GM18868 (cell line): ENCODE measurements around the gene PROCA1.

Experiments used
- ATAC-seq: cut with Tn5 transposase; IDR thresholded peaks from one replicate; pipeline ENCODE4 v1.9.1; 2021; ENCODE audit warnings: mild to moderate bottlenecking, moderate library complexity; ENCODE audit not compliant: unreplicated experiment

Gene PROCA1

DNA sequence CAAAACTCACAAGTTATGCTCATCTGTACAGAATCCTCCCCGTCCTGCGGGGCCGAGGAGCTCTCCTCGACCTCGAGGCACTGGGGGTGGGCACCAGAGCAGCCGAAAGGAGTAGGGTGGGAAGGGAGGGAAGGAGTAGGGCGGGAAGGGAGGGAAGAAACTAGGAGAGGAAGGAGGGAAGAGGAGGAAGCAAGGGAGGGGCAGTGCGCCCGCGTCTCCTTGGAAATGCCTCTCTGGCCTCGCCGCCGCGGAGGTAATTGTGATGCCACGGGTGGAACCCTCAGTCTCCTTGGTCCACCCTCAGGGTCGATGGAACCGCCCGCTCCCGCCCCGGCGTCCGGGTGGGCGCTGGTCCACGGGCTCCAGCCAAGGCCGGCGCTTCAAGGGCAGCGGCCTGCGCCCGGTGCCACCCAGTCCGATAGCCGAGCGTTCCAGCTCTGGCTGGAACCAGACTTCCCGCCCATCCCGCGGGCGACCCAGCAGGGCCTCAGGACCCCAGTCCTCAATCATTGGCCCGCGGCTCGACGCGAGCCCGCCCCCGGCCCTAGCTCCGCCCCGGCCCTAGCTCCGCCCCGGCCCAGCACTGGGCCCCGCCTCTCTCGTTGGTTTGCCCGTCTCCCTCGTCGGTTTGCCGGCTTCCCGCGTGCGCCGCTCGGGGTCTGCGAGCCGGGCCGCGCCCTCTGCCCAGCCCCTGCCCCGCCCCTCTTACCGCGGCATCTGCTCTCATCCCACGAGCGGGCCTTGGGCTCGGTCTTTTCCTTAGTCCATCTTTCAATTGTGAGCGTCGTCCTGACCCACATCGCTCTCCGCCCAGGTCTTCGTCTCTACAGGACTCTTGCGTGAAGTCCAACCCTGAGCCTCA is 596 bp downstream of the PROCA1 start:
- ATAC-seq = peak; percentile 85

DNA sequence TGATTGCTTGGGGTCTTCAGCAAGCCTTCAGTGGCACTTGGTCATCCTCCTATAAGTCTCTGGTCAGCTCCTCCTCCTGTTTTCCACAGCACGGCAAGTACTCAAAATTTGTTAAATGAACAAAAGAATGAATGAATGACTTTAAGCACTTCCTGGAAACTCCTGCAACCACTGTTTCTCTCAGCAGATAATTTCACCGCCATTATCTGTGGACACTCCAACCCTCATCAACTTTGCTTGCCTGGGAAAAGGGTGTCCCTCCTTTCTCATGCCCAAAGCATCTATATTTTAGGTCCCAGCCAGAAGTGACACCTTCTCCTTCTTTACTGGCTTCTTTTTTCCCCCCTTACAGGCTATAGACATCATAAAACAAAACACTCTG is 4.4 kb downstream of the PROCA1 start:
- ATAC-seq = no peak

DNA sequence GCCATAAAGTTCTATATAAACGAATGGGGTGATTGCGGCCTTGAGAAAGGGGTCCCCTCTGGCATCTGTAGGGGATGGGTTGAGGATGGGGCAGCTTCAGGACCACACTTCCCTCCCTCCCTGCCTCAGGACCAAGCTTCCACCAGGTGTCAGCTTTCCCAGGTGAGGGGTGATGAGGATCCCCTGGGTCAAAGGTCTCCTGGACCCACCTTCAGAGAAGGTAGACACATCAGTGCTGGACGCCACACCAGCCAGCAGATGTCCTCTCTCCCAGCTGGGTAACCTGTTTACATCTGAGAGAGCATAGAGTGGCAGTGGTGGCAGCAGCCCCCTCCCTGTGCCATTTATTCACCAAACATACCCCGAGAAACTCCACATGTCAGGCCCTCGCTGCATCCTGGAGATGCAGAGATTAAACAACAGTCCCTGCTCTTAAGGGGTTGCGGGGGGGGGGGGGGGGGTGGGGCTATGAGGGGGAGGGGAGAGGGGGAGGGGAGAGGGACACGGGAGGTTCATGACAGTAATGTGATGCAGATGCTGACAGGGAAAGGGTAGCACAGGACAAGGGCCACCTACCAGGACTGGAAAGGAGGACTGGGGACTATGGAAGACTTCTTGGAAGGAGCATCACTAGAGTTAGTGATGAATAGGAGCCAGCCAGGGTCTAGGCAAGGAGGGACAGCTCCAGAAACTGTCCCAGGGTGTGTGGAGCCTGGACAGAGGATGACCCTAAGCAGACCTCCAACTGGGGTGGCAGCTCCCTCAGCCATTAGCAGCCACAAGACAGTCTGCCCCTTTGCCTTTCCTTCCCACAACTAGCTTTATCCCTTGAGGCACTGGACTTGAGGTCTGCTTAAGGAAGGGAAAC is 5.0 kb downstream of the PROCA1 start:
- no peak for ATAC-seq

DNA sequence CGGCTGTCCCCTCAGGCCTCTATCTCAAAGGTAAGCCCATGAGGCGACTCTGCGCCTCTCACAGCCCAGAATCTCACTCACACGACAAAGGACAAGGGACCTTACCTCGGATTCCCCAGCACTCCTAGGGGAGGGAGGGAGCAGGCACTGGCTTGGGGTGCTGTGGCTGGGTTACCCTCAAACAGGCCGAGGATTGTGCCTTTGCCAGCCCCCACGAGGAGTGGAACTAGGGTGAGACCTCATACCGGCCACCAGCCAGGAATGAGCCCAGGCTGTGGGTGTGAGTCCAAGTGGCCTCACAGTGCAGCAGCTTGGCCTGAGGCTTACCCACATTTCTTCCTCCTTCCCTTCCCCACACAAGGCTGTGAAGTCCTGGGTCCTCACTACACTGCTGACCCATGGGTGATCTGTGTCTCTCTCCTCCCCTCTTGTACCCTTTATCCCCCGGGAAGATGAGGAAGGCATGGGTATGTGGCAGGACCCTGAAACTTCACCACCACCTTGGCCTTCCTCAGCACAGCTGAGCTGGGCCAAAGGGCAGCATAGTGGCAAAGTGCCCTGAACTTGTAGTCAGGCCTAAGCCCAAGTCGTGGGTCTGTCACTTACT is 5.9 kb downstream of the PROCA1 start:
- ATAC-seq = no peak

DNA sequence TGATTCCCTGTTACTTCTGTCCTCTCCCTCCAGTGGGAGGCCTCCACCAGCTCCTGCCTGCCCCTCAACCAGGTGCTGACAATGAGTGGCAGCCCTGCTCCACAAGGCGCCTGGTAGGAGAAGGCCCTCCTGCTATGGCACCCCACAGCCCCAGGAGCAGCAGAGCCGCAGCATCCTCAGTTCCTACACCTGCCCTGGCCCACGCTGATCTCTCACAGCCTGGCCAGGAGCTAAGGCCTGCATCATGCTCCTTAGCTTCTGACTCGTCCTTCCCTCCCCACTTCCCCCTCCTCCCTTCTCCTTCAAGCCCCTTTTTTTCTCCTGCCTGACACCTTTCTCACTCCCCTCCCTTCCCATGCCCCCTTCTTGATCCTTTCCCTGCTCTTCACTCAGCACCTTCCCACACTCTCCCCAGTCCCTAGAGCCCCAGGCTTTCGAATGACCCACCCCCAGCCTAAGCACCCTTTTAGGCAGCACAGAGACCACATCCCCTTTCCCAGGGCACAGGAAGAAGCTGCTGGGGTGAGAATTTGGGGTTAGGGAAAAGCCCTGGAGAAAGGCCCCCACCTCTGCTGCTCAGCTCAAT is 6.5 kb downstream of the PROCA1 start:
- ATAC-seq = no peak

DNA sequence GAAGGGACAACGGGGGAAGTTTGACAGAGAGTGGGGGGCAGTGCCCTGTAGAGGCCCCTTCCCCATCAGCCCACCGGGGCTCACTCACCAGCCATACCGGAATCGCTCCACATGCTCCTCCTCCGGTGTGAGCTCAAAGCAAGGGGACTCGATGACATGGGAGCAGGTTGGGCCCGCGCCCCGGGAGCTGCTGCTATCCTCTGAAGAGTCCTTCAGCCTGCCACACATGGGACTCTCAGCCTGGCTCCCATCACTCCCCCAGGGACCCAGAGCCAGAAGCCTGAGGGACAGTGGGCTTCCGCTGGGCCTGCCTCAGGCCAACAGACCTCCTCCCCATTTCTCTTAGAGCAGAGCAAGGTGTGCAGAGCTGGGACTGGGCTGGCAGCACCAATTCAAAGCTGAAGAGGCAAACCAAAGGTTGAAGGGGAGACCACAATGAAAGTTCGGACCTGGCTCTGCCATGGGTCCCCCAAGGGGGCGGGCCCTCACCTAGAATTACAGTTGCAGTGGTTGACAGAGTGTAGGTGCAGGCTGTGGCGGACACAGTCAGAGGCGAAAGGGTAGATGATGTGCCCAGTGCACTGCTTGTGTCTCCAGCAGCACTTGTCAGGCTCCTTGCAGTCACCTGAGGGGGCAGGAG is 7.3 kb downstream of the PROCA1 start:
- ATAC-seq = no peak

DNA sequence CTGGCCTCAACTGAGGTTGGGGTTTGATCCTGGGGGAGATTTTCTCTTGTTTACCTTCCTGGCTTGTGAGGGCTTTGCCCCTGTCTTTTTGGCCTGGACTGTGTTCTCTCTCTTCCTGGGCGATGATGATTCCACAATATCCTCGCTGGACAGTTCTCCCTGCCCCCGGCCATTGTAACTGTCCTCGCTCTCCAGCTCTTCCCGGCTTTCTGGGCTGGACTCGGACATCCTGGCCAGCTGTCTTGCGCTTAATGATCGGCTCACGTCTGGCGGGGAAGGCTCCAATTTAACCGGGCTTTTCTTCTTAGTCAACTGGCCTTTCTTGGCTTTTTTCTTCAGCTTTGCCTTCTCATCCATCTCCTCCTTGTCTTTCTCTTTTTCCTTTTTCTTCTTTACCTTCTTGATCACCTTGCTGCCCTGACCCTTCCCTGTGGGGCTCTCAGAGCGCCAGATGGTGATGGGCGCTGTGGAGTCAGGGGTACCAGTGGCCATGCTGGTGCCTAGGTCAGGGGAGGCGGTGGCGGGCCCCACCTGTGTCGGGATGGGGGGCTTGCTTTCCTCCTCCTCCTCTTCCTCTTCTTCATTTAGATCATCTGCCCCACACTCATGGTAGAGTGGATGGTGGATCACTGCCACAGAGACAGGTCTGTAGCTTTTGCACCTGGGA is 8.0 kb downstream of the PROCA1 start:
- no peak for ATAC-seq

DNA sequence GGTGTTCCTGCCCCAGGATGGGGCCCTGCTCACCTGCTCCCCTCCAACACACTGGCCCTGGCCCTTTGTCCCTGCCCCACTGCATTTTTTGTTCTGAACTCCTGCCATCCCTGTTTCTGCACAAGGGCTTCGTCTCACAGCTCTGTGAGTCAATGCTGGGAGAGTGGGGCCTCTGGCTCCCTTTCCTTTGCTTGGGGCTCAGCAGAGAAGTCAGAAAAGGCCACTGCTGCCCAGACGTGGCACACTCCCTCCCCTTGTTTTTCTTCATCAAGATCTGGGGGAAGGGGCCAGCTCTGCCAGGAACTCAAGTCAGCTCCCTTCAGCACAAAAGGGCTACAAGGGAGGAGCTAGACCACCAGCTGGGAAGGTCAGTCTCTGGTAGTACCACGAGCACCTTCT is 8.9 kb downstream of the PROCA1 start:
- ATAC-seq = no peak

DNA sequence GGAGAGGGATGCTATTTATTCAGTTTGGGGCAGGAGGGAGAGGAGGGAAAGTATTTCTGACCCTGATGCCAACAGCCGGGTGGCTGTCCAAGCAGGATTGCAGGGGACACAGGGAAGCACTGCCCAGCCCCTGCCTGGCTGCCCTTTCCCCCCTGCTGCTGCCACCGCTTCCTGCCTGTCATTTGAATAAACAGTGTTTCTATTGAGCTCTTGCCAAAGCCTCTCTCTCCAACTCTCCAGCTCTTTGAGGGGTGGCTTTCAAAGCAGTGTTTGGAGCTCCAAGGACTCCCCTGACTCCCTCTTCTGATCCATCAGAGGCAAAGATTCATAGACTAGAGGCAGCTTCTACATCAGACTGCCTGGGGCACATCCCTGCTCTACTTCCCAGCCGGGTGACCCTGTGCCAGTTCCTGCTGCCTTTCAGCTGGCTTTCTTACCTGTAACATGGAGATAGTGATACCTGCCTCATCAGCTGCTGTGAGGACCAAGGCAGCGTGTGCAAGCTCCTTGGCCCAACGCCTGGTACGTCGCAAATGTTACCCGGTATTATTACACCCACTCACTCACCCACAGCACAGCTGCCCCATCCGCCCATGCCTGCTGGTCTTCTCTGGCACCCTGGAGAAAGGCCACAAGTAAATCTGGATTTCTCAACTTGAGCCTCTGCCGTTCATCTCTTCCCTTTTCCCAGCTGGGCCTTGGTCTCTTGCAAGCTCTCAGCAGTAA is 9.5 kb downstream of the PROCA1 start:
- no peak for ATAC-seq

DNA sequence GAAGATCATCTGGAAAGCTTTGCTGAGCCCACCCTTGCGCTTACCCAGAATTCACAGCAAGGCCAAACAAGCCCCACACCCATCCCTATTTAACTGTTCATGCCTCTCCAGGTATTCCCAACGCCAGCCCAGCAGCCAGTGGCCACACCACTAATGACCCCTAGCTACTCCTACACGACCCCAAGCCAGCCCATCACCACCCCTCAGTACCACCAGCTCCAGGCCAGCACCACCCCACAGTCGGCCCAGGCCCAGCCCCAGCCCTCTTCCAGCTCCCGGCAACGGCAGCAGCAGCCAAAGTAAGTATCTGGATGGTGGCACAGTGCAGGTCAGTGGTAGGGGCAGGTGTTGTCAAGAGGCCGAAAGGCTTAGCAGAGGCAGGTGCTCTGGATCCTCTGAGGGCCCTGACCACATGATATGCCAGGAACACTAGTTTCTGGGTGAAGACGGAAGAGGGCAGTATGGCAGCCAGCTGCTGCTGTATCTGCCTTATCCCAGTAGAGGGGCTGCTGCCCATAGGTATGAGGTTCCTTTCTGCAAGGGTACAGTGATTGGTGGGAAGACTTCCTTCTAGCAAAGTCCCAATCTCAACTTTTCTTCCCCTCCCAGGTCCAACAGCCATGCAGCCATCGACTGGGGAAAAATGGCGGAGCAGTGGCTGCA is 10.7 kb downstream of the PROCA1 start:
- ATAC-seq = no peak

DNA sequence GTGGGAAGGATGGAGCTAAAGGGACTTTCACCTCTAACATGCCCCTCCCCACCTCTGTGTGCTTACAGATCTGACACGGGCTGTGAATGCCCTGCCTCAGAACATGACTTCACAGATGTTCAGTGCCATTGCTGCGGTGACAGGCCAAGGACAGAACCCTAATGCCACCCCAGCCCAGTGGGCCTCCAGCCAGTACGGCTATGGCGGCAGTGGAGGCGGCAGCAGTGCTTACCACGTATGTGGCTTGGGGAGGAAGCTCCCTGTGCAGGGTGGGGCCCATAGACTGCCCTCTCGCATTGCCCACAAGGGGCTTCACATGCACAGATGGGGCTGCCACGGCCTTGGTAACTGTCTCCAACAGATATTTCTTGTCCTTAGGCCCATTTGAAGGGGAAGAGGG is 11.4 kb downstream of the PROCA1 start:
- no peak for ATAC-seq

DNA sequence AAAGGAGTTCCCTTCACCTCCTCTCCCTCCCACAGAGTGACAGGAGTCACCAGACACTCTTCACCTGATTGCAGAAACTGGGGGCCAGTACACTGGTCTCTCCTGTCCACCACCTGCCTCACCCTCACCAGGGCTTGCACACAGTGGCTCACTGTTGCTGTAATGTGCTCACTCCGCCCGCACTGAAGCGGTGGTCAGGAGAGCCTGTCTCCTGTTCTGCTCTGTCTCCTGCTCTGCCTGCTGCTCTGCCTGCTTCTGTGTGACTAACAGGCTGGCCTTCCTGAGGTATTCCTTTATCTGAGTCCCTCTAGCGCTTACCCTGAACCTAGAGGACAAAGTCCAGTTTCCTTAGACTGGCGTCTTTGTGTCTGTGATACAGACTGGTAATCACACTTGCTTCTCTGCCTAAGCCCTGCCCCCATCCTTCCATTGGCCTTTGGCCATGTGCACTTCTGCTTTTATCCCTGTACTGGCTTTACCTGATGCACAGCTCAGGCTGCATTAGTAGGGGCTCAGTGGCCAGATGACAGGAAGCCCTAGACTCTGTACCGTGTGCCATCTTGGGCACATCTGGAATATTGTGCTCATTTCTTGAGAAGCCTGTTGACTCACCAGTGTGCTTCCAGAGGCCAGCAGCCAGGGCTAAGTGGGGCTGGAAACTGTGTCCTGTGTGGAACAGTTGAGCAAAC is 13.3 kb downstream of the PROCA1 start:
- no peak for ATAC-seq

DNA sequence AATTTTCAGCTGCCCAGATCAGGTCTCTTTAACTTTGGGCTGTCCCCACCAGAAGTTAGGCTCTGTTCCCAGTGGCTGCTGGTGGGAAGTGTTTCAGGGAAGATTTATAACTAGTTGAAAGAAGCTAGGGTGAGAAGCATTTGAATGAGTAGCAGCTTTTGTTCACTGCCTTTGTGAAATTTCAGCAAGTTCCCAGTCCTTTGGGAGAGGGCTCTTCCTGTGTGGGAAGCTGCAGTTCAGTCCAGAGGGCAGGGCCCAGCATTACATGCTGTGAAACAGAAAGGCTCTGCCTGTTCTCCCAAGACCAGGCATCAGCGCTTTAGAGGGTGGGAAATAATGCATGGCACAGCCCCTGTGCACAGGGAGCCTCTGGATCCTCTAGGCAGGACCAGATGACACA is 17.8 kb downstream of the PROCA1 start:
- no peak for ATAC-seq

DNA sequence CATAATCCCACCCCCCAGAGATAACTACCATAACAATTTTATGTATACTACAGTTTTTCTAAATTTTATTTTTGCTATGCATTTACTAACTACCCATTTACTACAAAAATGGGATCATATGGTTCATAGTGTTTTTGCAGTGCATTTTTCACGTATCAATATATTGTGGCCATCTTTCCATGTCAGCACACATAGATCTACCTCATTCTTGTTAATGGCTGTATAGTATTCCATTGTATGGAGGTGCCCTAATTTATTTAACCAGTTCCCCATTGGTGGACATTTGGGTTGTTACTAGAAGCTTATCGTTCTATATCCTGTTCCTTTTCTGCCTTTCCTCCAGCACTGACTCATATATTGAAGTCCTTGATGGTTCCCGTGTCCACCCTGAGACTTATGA is 22.7 kb downstream of the PROCA1 start:
- ATAC-seq = no peak

DNA sequence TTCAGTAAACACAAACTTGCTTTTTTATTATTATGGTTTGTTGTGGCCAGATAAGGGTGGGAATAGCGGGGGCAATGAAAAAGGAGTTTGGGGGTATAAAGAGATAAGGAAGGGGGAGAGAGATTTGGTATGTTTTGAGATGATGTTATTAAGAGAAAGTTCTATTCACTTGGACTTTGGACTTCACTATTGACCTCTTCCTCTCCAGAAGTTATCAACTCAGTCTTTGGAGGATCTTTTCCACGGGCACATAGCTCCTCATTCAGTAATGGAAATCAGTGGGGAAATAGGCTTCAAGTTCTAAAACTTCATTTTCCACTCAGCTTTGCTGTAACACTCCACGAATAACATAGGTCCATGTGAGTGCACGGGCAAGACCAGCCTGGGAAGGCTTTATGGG is 23.2 kb downstream of the PROCA1 start:
- ATAC-seq = no peak

DNA sequence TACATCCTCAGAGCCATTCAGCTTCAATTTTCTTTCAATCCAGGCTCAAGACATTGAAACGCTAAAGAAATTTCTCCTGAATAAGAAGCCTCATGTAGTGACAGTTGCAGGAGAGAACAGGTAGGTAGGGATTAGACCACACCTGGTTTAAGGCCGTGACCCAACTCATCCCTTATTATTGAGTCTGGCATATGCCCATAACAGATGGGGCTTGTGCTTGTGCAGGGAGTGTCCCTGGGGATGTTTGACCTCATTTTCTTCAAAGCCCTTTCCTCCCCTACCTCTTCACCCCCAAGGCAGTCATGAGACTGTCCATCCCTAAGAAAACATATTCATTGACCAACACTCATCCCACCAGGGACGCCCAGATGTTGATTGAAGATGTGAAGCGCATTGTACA is 25.4 kb downstream of the PROCA1 start:
- no peak for ATAC-seq

DNA sequence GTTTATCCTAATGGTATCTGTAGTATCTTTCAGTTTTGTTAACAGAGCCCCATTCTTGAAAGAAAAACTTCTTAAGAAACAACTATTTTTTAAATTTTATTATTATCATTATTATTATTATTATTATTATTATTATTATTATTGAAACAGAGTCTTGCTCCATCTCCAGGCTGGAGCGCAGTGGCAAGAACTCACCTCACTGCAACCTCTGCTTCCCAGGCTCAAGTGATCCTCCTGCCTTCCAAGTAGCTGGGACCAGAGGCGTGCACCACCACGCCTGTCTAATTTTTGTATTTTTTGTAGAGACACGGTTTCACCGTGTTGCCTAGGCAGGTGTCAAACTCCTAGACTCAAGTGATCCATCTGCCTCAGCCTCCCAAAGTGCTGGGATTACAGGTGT is 26.3 kb downstream of the PROCA1 start:
- no peak for ATAC-seq

DNA sequence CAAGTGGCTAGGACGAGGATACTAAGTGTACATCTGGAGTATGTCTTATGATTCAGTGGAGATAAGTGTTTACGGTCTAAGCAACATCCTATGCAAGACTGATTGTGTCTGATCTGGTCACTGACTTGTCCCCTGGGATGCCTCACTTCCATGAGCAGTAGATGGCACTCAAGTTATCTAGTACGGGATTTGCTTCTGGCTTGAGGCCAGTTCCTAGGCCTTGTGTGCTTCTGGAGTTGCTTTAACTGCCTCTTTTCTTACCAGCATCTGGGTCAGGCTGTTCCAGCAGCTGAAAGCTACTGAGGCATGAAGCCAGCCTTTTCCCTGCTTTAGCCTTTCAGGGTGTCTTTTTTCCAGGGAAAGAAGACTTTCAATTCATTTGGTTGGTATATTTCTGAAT is 26.7 kb downstream of the PROCA1 start:
- no peak for ATAC-seq

DNA sequence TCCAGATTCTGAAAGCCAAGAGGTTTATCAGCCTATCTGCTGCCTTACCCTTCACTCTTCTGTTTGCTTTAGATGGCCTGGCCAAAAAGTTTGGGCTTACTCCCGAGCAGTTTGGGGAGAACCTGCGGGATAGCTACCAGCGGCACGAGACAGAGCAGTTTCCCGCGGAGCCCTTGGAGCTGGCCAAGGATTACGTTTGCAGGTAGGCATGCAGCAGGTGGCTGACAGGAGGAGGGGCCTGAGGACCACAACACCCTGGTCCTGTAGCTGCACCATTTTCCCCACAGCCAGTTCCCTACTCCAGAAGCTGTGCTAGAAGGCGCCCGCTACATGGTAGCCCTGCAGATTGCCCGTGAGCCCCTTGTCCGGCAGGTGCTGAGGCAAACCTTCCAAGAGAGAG is 29.0 kb downstream of the PROCA1 start:
- ATAC-seq = no peak
